Stimulated activated naive CD4-positive, alpha-beta T cell treated with Interleukin-2 at 50 U/mL for 16 hours (primary cell): ENCODE data around the gene ADGRE1.

Experiments
- DNase-seq: peaks from one replicate; lab custom pipeline; 2025; lab: John Stamatoyannopoulos, UW

Gene ADGRE1

GRCh38 chr19:6955082-6955481 lies 67.7 kb downstream of the ADGRE1 start:
- no peak for DNase-seq

GRCh38 chr19:6956573-6956972 lies 69.2 kb downstream of the ADGRE1 start:
- no peak for DNase-seq

GRCh38 chr19:6958791-6959190 lies 71.4 kb downstream of the ADGRE1 start:
- DNase-seq: no peak

- DNase-seq: no peak
These were observed 76.0 kb downstream of the ADGRE1 start for GRCh38 chr19:6963244-6963852.

GRCh38 chr19:6963937-6964336 lies 76.6 kb downstream of the ADGRE1 start:
- DNase-seq: peak; percentile 8

GRCh38 chr19:6967967-6968366 lies 80.6 kb downstream of the ADGRE1 start:
- DNase-seq: no peak

GRCh38 chr19:6969490-6969889 lies 82.1 kb downstream of the ADGRE1 start:
- DNase-seq: no peak

- DNase-seq: no peak
These were observed 82.6 kb downstream of the ADGRE1 start for GRCh38 chr19:6970021-6970420.

- no peak for DNase-seq
These were observed 83.1 kb downstream of the ADGRE1 start for GRCh38 chr19:6970443-6970842.

- no peak for DNase-seq
These were observed 84.0 kb downstream of the ADGRE1 start for GRCh38 chr19:6971366-6971765.

- no peak for DNase-seq
These were observed 88.8 kb downstream of the ADGRE1 start for GRCh38 chr19:6976197-6976596.

- DNase-seq: no peak
These were observed 92.0 kb downstream of the ADGRE1 start for GRCh38 chr19:6979399-6979798.

- DNase-seq: no peak
These were observed 96.1 kb downstream of the ADGRE1 start for GRCh38 chr19:6983448-6983847.

- DNase-seq: no peak
These were observed 100.5 kb downstream of the ADGRE1 start for GRCh38 chr19:6987850-6988249.

GRCh38 chr19:6988257-6988656 lies 100.9 kb downstream of the ADGRE1 start:
- DNase-seq: no peak
